ENCODE results near the gene LDB3. TPM values are rescaled to one million over a fixed set of nuclear protein-coding genes. Genes with fewer than 3 reads are reported as not detected.

The LDB3 gene
- total RNA-seq, 1 experiment from 2014 or later = 0.20 TPM

GRCh38 chr10:86744067-86744725 lies 75.9 kb downstream of the LDB3 start:
- Histone ChIP-seq H4K20me1 (ENCODE audit: insufficient read depth) (no peaks in the 10 kb centered on the region), H2AFZ (ENCODE audit: low read depth, low read length, poor library complexity, severe bottlenecking) (no peak overlapping the region), H3K79me2 (ENCODE audit: insufficient read depth, low read length) (no peaks in the 10 kb centered on the region), H3K27ac (ENCODE audit: low read depth, low read length) (no peak overlapping the region), H3K4me2 (ENCODE audit: low read length) (no peak overlapping the region), H3K9ac (ENCODE audit: low read length) (no peak overlapping the region), H3K4me3 (replicated peaks in 1 of 2; ENCODE audit: low read depth in 1 of 2, low read length in 2 of 2) (no peak overlapping the region), H3K4me1 (ENCODE audit: control insufficient read depth in 1 of 2, insufficient read depth in 2 of 2, low read length in 2 of 2) (no peaks in the 10 kb centered on the region), H3K9me3 (ENCODE audit: control insufficient read depth in 1 of 2, insufficient read depth in 1 of 2, low read depth in 1 of 2, low read length in 2 of 2) (no peaks in the 10 kb centered on the region), H3K9me2 (ENCODE audit: insufficient read depth) (no peaks in the 10 kb centered on the region), H3K36me3 (ENCODE audit: control insufficient read depth in 1 of 2, insufficient read depth in 2 of 2, low read length in 2 of 2) (no peaks in the 10 kb centered on the region), H3K27me3 (ENCODE audit: insufficient read depth, low read length) (no peaks in the 10 kb centered on the region)
- DNase-seq (ENCODE audit: low read depth, low spot score) (no peak), ATAC-seq (no peak)
- CTCF ChIA-PET = no interaction called here
- RAD21 ChIA-PET (ENCODE audit: low non-redundant PET in 1 of 2, low total read pairs in 2 of 2, uncharacterized antibody in 2 of 2, unreplicated experiment in 2 of 2) = no interaction called here
- no TSS peak for BruUV-seq (replicated peaks)
- TF ChIP-seq SRF (IDR thresholded peaks at IDR 0.05; ENCODE audit: low read depth) = no peak
- TF ChIP-seq EZH2phosphoT487 (IDR thresholded peaks at IDR 0.05; ENCODE audit: borderline replicate concordance) = no peak
- no peak for TF ChIP-seq ZFX (IDR thresholded peaks at IDR 0.05)
- no peak for TF ChIP-seq YY1 (IDR thresholded peaks at IDR 0.05; ENCODE audit: extremely low read depth, insufficient replicate concordance, low read depth, low read length)
- no peak for TF ChIP-seq CEBPB (IDR thresholded peaks at IDR 0.05; ENCODE audit: low read depth)
- no peak for TF ChIP-seq REST (IDR thresholded peaks at IDR 0.05; ENCODE audit: low read depth)
- no peak for TF ChIP-seq EGR1 (IDR thresholded peaks at IDR 0.05; ENCODE audit: low read depth)
- no peak for TF ChIP-seq SP1 (IDR thresholded peaks at IDR 0.05; ENCODE audit: low read depth)
- no peak for TF ChIP-seq ZNF274 (IDR thresholded peaks at IDR 0.05; ENCODE audit: low read depth, low read length)
- no peak for TF ChIP-seq POLR2A (IDR thresholded peaks at IDR 0.05; ENCODE audit: borderline replicate concordance, extremely low read depth, insufficient read depth, insufficient read length)
- no peak for TF ChIP-seq JUND (IDR thresholded peaks at IDR 0.05)
- TF ChIP-seq ELF1 (IDR thresholded peaks at IDR 0.05; ENCODE audit: borderline replicate concordance, low read depth) = no peak
- no peak for TF ChIP-seq EZH2 (IDR thresholded peaks at IDR 0.05)
- no peak for TF ChIP-seq TCF7L2 (IDR thresholded peaks at IDR 0.05; ENCODE audit: borderline replicate concordance, extremely low read depth, insufficient read depth, insufficient read length)
- intact Hi-C loops (cut with micrococcal nuclease) = no loop called here
- POLR2A ChIA-PET = no interaction called here

All from HCT116 (cell line).